Measurements from ENCODE around the gene PLEKHA4.

DNA sequence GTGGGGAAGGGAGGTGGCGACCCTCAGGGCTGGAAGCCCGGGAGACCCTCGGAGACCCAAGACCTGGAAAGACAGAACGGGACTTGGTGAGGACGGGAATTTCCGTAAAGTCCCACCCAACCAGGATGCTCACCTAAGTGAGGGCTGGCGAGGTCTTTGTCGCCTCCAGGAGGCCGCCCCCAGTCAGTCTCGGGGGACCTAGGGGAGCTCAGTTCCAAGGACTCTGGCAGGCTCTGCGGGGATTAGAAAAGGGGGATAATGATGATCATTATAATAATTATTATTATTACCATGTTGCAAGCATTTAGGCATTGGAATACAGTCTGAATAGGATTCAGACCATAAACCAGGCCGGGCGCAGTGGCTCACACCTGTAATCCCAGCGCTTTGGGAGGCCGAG is 23.0 kb downstream of the PLEKHA4 start:
- TF ChIP-seq POLR2AphosphoS5 (IDR thresholded peaks at IDR 0.05; ENCODE audit: borderline replicate concordance, low read depth, low read length), result no peak
- TF ChIP-seq EZH2 (IDR thresholded peaks at IDR 0.05), result no peak
- no peak for TF ChIP-seq FOXP2 (optimal IDR thresholded peaks at IDR 0.05; ENCODE audit: control extremely low read depth, extremely low read length, insufficient read depth)
